GM12878 (cell line): Measurements from ENCODE around the gene SLA2. TPM values are rescaled to one million over a fixed set of nuclear protein-coding genes. Genes with fewer than 3 reads are reported as not detected.

Experiments used
- ATAC-seq: fragments of 200-7000 bp; cut with Tn5 transposase; 3 replicates; pipeline ENCODE4 v1.9.1; 2020; ENCODE audit warnings: mild to moderate bottlenecking, moderate library complexity
- BruUV-seq: library from RNA; stranded (reverse); fragments of 400-500 nt; replicated peaks from 2 replicates; lab custom pipeline; 2021; lab: Mats Ljungman, UMichigan
- CTCF ChIA-PET: fragments of 300-600 bp; sonication (Branson Sonifier 250); formaldehyde crosslinking; extraction: SDS; loops from one replicate; lab custom pipeline; 2021; ENCODE audit warnings: inconsistent platforms; lab: Yijun Ruan, JAX
- POLR2A ChIA-PET: fragments of 350-600 bp; formaldehyde crosslinking; extraction: SDS; loops from one replicate; lab custom pipeline; 2021; ENCODE audit warnings: inconsistent platforms; lab: Charles Lee
- RAD21 ChIA-PET: fragments of 300-600 bp; sonication (Branson Sonifier 250); formaldehyde crosslinking; loops from one replicate; lab custom pipeline; 2023; ENCODE audit warnings: antibody characterized with exemption; ENCODE audit not compliant: unreplicated experiment; lab: Charles Lee
- SMC1A ChIA-PET: fragments of 300-600 bp; sonication (Branson Sonifier 250); formaldehyde crosslinking; loops from one replicate; lab custom pipeline; 2023; ENCODE audit not compliant: unreplicated experiment, uncharacterized antibody; lab: Charles Lee
- DNase-seq: peaks from one replicate; pipeline ENCODE4 v3.0.0-alpha.2; 2011; ENCODE audit warnings: low read depth, low spot score
- FAIRE-seq: peaks from 3 replicates; lab custom pipeline; 2011; peaks lifted over from hg19 to GRCh38; lab: Jason Lieb, UNC
- H2AFZ ChIP-seq: 2 replicates; pipeline ENCODE4 v1.6.0; 2011; ENCODE audit warnings: low read depth, low read length, control low read depth; ENCODE audit not compliant: control insufficient read depth
- H3K27ac ChIP-seq: 2 replicates; pipeline ENCODE4 v1.5.1; 2011; ENCODE audit warnings: control low read depth; ENCODE audit not compliant: control insufficient read depth, insufficient read depth
- H3K27me3 ChIP-seq, 2 experiments: replicated peaks in 1 of 2; 2 replicates each; pipeline versions ENCODE4 v1.6.0 to v1.6.1; 2011; ENCODE audit warnings: low read length in 1 of 2; ENCODE audit not compliant: control insufficient read depth in 2 of 2, insufficient read depth in 2 of 2
- H3K36me3 ChIP-seq, 2 experiments: 2 replicates each; pipeline ENCODE4 v1.5.1; 2011; ENCODE audit warnings: low read length in 1 of 2; ENCODE audit not compliant: control insufficient read depth in 2 of 2, insufficient read depth in 2 of 2
- H3K4me1 ChIP-seq: 2 replicates; pipeline ENCODE4 v1.6.1; 2011; ENCODE audit warnings: mild to moderate bottlenecking, low read length, moderate library complexity, mixed read lengths; ENCODE audit not compliant: control insufficient read depth, insufficient read depth
- H3K4me2 ChIP-seq: 2 replicates; pipeline ENCODE4 v1.6.0; 2011; ENCODE audit warnings: control low read depth; ENCODE audit not compliant: control insufficient read depth, insufficient read depth
- H3K4me3 ChIP-seq: fragments of 200-600 bp; sonication (generic); 2 replicates; pipeline ENCODE4 v1.5.1; 2016
- H3K79me2 ChIP-seq: 2 replicates; pipeline ENCODE4 v1.6.0; 2011; ENCODE audit warnings: low read length; ENCODE audit not compliant: control insufficient read depth, insufficient read depth
- H3K9ac ChIP-seq: 2 replicates; pipeline ENCODE4 v1.8.0; 2011; ENCODE audit warnings: low read length, control low read depth, mixed read lengths; ENCODE audit not compliant: control insufficient read depth, insufficient read depth
- H3K9me3 ChIP-seq: replicated peaks from 3 replicates; pipeline ENCODE4 v1.5.1; 2011; ENCODE audit warnings: mild to moderate bottlenecking, low read length; ENCODE audit not compliant: control insufficient read depth, insufficient read depth
- H4K20me1 ChIP-seq: 2 replicates; pipeline ENCODE4 v1.6.0; 2011; ENCODE audit not compliant: control insufficient read depth, insufficient read depth
- IKZF1 ChIP-seq: fragments of 450-650 bp; conservative IDR thresholded peaks from 2 replicates; pipeline ENCODE4 v1.6.1; 2017; ENCODE audit warnings: antibody characterized with exemption, mild to moderate bottlenecking
- NFXL1 ChIP-seq: fragments of 450-650 bp; IDR thresholded peaks from 2 replicates; pipeline ENCODE4 v1.6.1; 2017; ENCODE audit warnings: antibody characterized with exemption, mild to moderate bottlenecking, borderline replicate concordance
- REST ChIP-seq: IDR thresholded peaks from 2 replicates; pipeline ENCODE4 v1.6.1; 2012; ENCODE audit warnings: mild to moderate bottlenecking, low read depth, low read length
- RUNX3 ChIP-seq: IDR thresholded peaks from 2 replicates; pipeline ENCODE4 v1.6.1; 2012; ENCODE audit warnings: low read length, inconsistent platforms
- SUZ12 ChIP-seq: fragments of 200-600 bp; sonication (generic); IDR thresholded peaks from one replicate; pipeline ENCODE4 v1.6.1; 2018; ENCODE audit warnings: antibody characterized with exemption, mild to moderate bottlenecking; ENCODE audit not compliant: unreplicated experiment
- ZNF274 ChIP-seq: IDR thresholded peaks from one replicate; pipeline ENCODE4 v1.8.0; 2011; ENCODE audit not compliant: insufficient read length, insufficient read depth
- ZNF622 ChIP-seq: fragments of 450-650 bp; IDR thresholded peaks from 2 replicates; pipeline ENCODE4 v1.6.1; 2017; ENCODE audit warnings: mild to moderate bottlenecking, inconsistent platforms
- WGBS: methylation state at CpG from one replicate; pipeline ENCODE4 v1.1.6; 2016; ENCODE audit warnings: low lambda C conversion rate; ENCODE audit not compliant: insufficient replicate concordance, insufficient coverage; ENCODE audit errors: missing lambda C conversion rate; 5-methylcytosine and 5-hydroxymethylcytosine counted together
- in situ Hi-C: fragments of 300-500 bp; cut with MboI; formaldehyde crosslinking; loops from 9 replicates; pipeline ENCODE4 v1.14.3; 2018; ENCODE audit warnings: mixed read lengths
- intact Hi-C: fragments of 100-400 bp; cut with micrococcal nuclease; formaldehyde crosslinking; loops from one replicate; pipeline ENCODE4 v1.14.2; 2022; ENCODE audit not compliant: unreplicated experiment
- polyA plus RNA-seq, 11 experiments: library from polyadenylated mRNA; depleted of rRNA in 4 of 11; unstranded in 6 of 11; stranded (reverse) in 5 of 11; fragments of >200 nt; fragmentation: Nextera tagmentation in 4 of 11; fragmentation: Illumina TruSeq in 1 of 11; extraction: Ambion mirVana in 4 of 11; extraction: Trizol in 1 of 11; gene quantifications; 1 replicate in 1 of 11; 2 replicates in 10 of 11; pipeline versions ENCODE4 v1.2.1 to v1.2.3, GENCODE V29; 2011 to 2016; ENCODE audit warnings: inconsistent platforms in 2 of 11, missing spikeins in 2 of 11, low read depth in 1 of 11
- total RNA-seq, 4 experiments: library from RNA; depleted of rRNA in 3 of 4; stranded (reverse); fragments of >200 nt in 3 of 4; fragmentation: Illumina TruSeq in 1 of 4; extraction: Trizol in 1 of 4; gene quantifications; 2 replicates each; pipeline versions ENCODE4 v1.2.1 to v1.2.3, GENCODE V29; 2013 to 2021
- TF ChIP-seq, protein P1 (sequence below): fragments of 450-650 bp; IDR thresholded peaks from 2 replicates; pipeline ENCODE4 v1.6.1; 2014; ENCODE audit warnings: mild to moderate bottlenecking

The SLA2 gene
- total and polyA plus RNA-seq, 10 of the 15 experiments (the other 5 are each of a cell fraction or from before 2014, with no cell fraction given) = 0.29 to 3.3 (median 1.4) TPM

- TF ChIP-seq, protein P1, sequence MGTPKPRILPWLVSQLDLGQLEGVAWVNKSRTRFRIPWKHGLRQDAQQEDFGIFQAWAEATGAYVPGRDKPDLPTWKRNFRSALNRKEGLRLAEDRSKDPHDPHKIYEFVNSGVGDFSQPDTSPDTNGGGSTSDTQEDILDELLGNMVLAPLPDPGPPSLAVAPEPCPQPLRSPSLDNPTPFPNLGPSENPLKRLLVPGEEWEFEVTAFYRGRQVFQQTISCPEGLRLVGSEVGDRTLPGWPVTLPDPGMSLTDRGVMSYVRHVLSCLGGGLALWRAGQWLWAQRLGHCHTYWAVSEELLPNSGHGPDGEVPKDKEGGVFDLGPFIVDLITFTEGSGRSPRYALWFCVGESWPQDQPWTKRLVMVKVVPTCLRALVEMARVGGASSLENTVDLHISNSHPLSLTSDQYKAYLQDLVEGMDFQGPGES = no peak
- no peak for TF ChIP-seq ZNF622
- no peak for TF ChIP-seq SUZ12
- TF ChIP-seq ZNF274 = no peak
- no peak for TF ChIP-seq NFXL1
- no peak for TF ChIP-seq REST
Measured at GRCh38 chr20:36644706-36645095, 1.3 kb downstream of the SLA2 start (continued).

GRCh38 chr20:36644032-36644705, 1.8 kb downstream of the SLA2 start:
- Histone ChIP-seq H3K4me2 (no peak overlapping the region), H3K9me3 (no peaks in the 10 kb centered on the region), H3K27ac (no peak overlapping the region), H3K36me3 (no peaks in the 10 kb centered on the region), H3K79me2 (no peaks in the 10 kb centered on the region), H3K27me3 (no peaks in the 10 kb centered on the region), H2AFZ (0 out of 2 replicates have a peak overlapping the region, but pooled peaks have one; percentile 30)
- intact Hi-C loops = no loop called here
- ATAC-seq (peak; percentile 35), FAIRE-seq (no peak)
- SMC1A ChIA-PET = interaction anchor here (0.7 kb wide), 1 partner anchor 1764 kb away, joined by 3 read pairs; no protein-coding TSS in a partner anchor
- POLR2A ChIA-PET = interaction anchor here (0.6 kb wide), 1 partner anchor 192 kb away, joined by 6 read pairs; no protein-coding TSS in a partner anchor
- CTCF ChIA-PET = interaction anchor here (1.0 kb wide), 1 partner anchor 13 kb away, joined by 3 read pairs; no protein-coding TSS in a partner anchor
- RAD21 ChIA-PET = no interaction called here
- in situ Hi-C loops = no loop called here
- WGBS = 47% methylated on average over 5 of the region's 5 CpGs
- TF ChIP-seq RUNX3 (0 out of 2 replicates have a peak, but pooled peaks have one; percentile 9), IKZF1 (no peak)
- TF ChIP-seq, all 136 proteins: peak for 1
- no TSS peak for BruUV-seq
- DNase-seq = no peak
- Histone ChIP-seq H3K9ac (no peak overlapping the region), H4K20me1 (no peaks in the 10 kb centered on the region), H3K4me1 (peaks cover 16% of the 10 kb centered on the region), H3K4me3 (no peak overlapping the region)
